Measurements from ENCODE around the gene PDPK1. TPM values are rescaled to one million over a fixed set of nuclear protein-coding genes. Genes with fewer than 3 reads are reported as not detected.
"Not testable (repeated sequence)": the region's sequence is repeated elsewhere in the genome, so short reads cannot be mapped to it uniquely, and the experiment has no call there.

Gene PDPK1
- total RNA-seq, 1 experiment from 2014 or later, result 57.4 TPM

- CTCF ChIA-PET; BruUV-seq (replicated peaks): not testable (repeated sequence)
Observed at GRCh38 chr16:2560131-2560797, 22.4 kb downstream of the PDPK1 start.

GRCh38 chr16:2560798-2561133, 22.9 kb downstream of the PDPK1 start:
- TF ChIP-seq, protein P1, sequence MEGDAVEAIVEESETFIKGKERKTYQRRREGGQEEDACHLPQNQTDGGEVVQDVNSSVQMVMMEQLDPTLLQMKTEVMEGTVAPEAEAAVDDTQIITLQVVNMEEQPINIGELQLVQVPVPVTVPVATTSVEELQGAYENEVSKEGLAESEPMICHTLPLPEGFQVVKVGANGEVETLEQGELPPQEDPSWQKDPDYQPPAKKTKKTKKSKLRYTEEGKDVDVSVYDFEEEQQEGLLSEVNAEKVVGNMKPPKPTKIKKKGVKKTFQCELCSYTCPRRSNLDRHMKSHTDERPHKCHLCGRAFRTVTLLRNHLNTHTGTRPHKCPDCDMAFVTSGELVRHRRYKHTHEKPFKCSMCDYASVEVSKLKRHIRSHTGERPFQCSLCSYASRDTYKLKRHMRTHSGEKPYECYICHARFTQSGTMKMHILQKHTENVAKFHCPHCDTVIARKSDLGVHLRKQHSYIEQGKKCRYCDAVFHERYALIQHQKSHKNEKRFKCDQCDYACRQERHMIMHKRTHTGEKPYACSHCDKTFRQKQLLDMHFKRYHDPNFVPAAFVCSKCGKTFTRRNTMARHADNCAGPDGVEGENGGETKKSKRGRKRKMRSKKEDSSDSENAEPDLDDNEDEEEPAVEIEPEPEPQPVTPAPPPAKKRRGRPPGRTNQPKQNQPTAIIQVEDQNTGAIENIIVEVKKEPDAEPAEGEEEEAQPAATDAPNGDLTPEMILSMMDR (IDR thresholded peaks at IDR 0.05; ENCODE audit: unreplicated experiment), result peak; percentile 63
- BruUV-seq (replicated peaks); H3K36me3 Mint-ChIP-seq (ENCODE audit: insufficient read depth, unreplicated experiment); H3K27ac Mint-ChIP-seq (ENCODE audit: unreplicated experiment); H3K4me3 Mint-ChIP-seq (ENCODE audit: low read depth, unreplicated experiment); CTCF ChIA-PET; H3K4me1 Mint-ChIP-seq (ENCODE audit: low read depth, unreplicated experiment); intact Hi-C loops (cut with micrococcal nuclease; ENCODE audit: unreplicated experiment); H3K27me3 Mint-ChIP-seq (ENCODE audit: unreplicated experiment); H3K9me3 Mint-ChIP-seq (ENCODE audit: low read depth, unreplicated experiment): not testable (repeated sequence)
- DNase-seq, result peak; percentile 83

More at GRCh38 chr16:2560131-2560797, 22.4 kb downstream of the PDPK1 start:
- H3K9me3 Mint-ChIP-seq (ENCODE audit: low read depth, unreplicated experiment); H3K4me3 Mint-ChIP-seq (ENCODE audit: low read depth, unreplicated experiment); H3K4me1 Mint-ChIP-seq (ENCODE audit: low read depth, unreplicated experiment); intact Hi-C loops (cut with micrococcal nuclease; ENCODE audit: unreplicated experiment); H3K36me3 Mint-ChIP-seq (ENCODE audit: insufficient read depth, unreplicated experiment); DNase-seq; H3K27me3 Mint-ChIP-seq (ENCODE audit: unreplicated experiment); H3K27ac Mint-ChIP-seq (ENCODE audit: unreplicated experiment): not testable (repeated sequence)

DNA sequence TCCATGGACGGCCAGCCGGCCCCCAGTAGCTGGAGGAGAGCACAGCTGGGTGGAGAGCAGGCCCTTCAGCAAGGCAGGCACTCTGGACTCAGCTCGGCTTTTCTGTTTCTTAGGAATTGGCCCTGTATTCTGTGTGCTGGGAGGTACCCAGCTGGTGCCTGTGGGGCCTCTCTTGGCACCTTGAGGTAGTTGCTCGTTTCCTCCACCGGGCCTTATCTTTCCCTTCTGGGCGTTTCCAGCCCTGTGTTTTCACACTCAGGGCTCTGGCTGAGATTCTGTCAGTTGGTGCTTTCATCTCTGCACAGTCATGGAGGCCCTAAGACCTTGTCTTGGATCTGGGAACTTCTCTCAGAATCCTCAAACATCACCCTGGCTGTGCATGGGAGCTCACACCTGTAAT, 29.7 kb downstream of the PDPK1 start:
- DNase-seq; H3K4me1 Mint-ChIP-seq (ENCODE audit: low read depth, unreplicated experiment); intact Hi-C loops (cut with micrococcal nuclease; ENCODE audit: unreplicated experiment); H3K36me3 Mint-ChIP-seq (ENCODE audit: insufficient read depth, unreplicated experiment); BruUV-seq (replicated peaks); H3K27ac Mint-ChIP-seq (ENCODE audit: unreplicated experiment); H3K4me3 Mint-ChIP-seq (ENCODE audit: low read depth, unreplicated experiment); CTCF ChIA-PET; H3K9me3 Mint-ChIP-seq (ENCODE audit: low read depth, unreplicated experiment); H3K27me3 Mint-ChIP-seq (ENCODE audit: unreplicated experiment): not testable (repeated sequence)

GRCh38 chr16:2568573-2568972, 30.8 kb downstream of the PDPK1 start:
- not testable (repeated sequence) for H3K27me3 Mint-ChIP-seq (ENCODE audit: unreplicated experiment)

DNA sequence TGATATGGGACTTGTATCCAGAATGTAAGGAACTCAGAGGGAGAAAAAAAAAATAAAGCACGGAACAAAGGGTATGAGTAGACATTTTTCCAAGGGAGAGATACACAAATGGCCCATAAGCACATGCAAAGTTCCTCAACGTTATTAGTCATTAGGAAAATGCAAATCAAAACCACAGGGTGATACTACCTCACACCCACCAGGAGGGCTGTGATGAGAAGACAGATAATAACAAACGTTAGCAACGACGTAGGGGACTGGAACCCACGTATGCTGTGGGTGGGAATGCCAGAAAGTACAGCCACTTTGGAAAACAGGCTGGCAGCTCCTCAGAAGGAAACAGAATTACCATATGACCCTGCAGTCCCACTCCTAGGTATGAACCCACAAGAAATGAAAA, 34.9 kb downstream of the PDPK1 start:
- intact Hi-C loops (cut with micrococcal nuclease; ENCODE audit: unreplicated experiment); H3K9me3 Mint-ChIP-seq (ENCODE audit: low read depth, unreplicated experiment); DNase-seq; CTCF ChIA-PET; H3K36me3 Mint-ChIP-seq (ENCODE audit: insufficient read depth, unreplicated experiment); BruUV-seq (replicated peaks); H3K27ac Mint-ChIP-seq (ENCODE audit: unreplicated experiment); H3K27me3 Mint-ChIP-seq (ENCODE audit: unreplicated experiment); H3K4me3 Mint-ChIP-seq (ENCODE audit: low read depth, unreplicated experiment); H3K4me1 Mint-ChIP-seq (ENCODE audit: low read depth, unreplicated experiment): not testable (repeated sequence)

More at GRCh38 chr16:2568573-2568972, 30.8 kb downstream of the PDPK1 start:
- H3K36me3 Mint-ChIP-seq (ENCODE audit: insufficient read depth, unreplicated experiment); H3K4me3 Mint-ChIP-seq (ENCODE audit: low read depth, unreplicated experiment); H3K9me3 Mint-ChIP-seq (ENCODE audit: low read depth, unreplicated experiment); CTCF ChIA-PET; DNase-seq; H3K4me1 Mint-ChIP-seq (ENCODE audit: low read depth, unreplicated experiment); H3K27ac Mint-ChIP-seq (ENCODE audit: unreplicated experiment); intact Hi-C loops (cut with micrococcal nuclease; ENCODE audit: unreplicated experiment); BruUV-seq (replicated peaks): not testable (repeated sequence)

DNA sequence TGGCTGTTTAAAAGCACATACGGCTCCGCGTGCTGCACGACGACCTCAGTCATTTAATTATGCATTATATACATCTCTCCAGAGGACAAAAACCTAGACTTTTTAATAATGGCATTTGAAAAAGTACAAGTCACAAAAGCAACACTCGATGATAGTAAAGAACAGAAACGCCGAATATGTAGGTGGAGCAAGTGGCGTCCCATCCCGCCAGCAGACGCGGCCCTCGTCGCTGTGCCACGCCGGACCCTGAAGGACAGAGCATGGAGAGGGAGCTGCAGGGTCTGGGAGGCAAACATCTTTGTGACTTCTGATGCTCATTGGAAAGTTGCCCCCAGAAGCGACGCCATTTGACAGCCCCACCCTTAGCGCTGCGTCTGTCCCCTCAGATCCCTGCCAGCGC, 38.0 kb downstream of the PDPK1 start:
- H3K4me1 Mint-ChIP-seq (ENCODE audit: low read depth, unreplicated experiment); DNase-seq; H3K36me3 Mint-ChIP-seq (ENCODE audit: insufficient read depth, unreplicated experiment); H3K27ac Mint-ChIP-seq (ENCODE audit: unreplicated experiment); BruUV-seq (replicated peaks); H3K27me3 Mint-ChIP-seq (ENCODE audit: unreplicated experiment); H3K9me3 Mint-ChIP-seq (ENCODE audit: low read depth, unreplicated experiment); intact Hi-C loops (cut with micrococcal nuclease; ENCODE audit: unreplicated experiment); CTCF ChIA-PET; H3K4me3 Mint-ChIP-seq (ENCODE audit: low read depth, unreplicated experiment): not testable (repeated sequence)

DNA sequence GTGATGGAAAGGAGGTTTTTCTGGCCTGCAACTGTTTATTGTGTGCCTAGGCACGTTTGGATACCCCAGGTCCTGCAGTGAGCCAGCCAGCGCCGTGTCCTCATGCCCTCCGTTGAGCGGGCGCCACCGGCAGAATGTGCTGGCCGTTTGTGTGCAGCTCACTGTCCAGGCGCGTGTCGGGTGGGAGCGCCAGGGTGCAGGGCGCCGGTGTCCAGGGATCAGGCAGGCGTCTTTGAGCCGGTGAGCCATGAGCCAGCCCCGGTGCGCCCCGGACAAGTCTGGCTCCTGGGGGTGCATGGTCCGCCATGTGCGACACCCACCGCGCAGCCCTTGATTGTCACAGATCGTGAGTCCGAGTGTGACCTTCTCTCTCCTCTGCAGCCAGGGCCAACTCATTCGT, 39.2 kb downstream of the PDPK1 start:
- BruUV-seq (replicated peaks); DNase-seq; H3K9me3 Mint-ChIP-seq (ENCODE audit: low read depth, unreplicated experiment); H3K27me3 Mint-ChIP-seq (ENCODE audit: unreplicated experiment); H3K36me3 Mint-ChIP-seq (ENCODE audit: insufficient read depth, unreplicated experiment); H3K27ac Mint-ChIP-seq (ENCODE audit: unreplicated experiment); H3K4me1 Mint-ChIP-seq (ENCODE audit: low read depth, unreplicated experiment); intact Hi-C loops (cut with micrococcal nuclease; ENCODE audit: unreplicated experiment); CTCF ChIA-PET; H3K4me3 Mint-ChIP-seq (ENCODE audit: low read depth, unreplicated experiment): not testable (repeated sequence)

DNA sequence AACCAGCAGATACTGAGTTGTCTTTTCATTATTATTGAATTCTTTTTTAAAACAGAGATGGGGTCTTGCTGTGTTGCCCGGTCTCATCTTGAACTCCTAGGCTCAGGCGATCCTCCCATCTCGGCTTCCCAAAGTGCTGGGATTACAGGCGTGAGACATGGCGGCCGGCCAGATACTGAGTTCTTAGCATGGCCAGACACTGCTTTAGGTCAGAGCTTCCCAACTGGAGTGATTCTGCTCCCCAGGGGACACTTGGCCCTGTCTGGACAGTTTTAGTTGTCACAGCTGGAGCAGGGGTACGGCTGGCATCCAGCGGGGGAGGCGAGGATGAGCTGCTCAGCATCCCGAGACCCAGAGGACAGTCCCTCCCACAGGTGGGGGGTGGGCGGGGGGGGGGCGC, 41.1 kb downstream of the PDPK1 start:
- intact Hi-C loops (cut with micrococcal nuclease; ENCODE audit: unreplicated experiment); CTCF ChIA-PET; H3K4me1 Mint-ChIP-seq (ENCODE audit: low read depth, unreplicated experiment); H3K27me3 Mint-ChIP-seq (ENCODE audit: unreplicated experiment); DNase-seq; H3K36me3 Mint-ChIP-seq (ENCODE audit: insufficient read depth, unreplicated experiment); H3K4me3 Mint-ChIP-seq (ENCODE audit: low read depth, unreplicated experiment); H3K9me3 Mint-ChIP-seq (ENCODE audit: low read depth, unreplicated experiment); BruUV-seq (replicated peaks); H3K27ac Mint-ChIP-seq (ENCODE audit: unreplicated experiment): not testable (repeated sequence)

- H3K36me3 Mint-ChIP-seq (ENCODE audit: insufficient read depth, unreplicated experiment); H3K4me3 Mint-ChIP-seq (ENCODE audit: low read depth, unreplicated experiment); intact Hi-C loops (cut with micrococcal nuclease; ENCODE audit: unreplicated experiment); H3K27ac Mint-ChIP-seq (ENCODE audit: unreplicated experiment); H3K27me3 Mint-ChIP-seq (ENCODE audit: unreplicated experiment); BruUV-seq (replicated peaks); H3K9me3 Mint-ChIP-seq (ENCODE audit: low read depth, unreplicated experiment); DNase-seq; H3K4me1 Mint-ChIP-seq (ENCODE audit: low read depth, unreplicated experiment); CTCF ChIA-PET: not testable (repeated sequence)
Observed at GRCh38 chr16:2580143-2580542, 42.3 kb downstream of the PDPK1 start.

GRCh38 chr16:2580818-2581217, 43.0 kb downstream of the PDPK1 start:
- H3K4me3 Mint-ChIP-seq (ENCODE audit: low read depth, unreplicated experiment); intact Hi-C loops (cut with micrococcal nuclease; ENCODE audit: unreplicated experiment); H3K27ac Mint-ChIP-seq (ENCODE audit: unreplicated experiment); H3K27me3 Mint-ChIP-seq (ENCODE audit: unreplicated experiment); H3K36me3 Mint-ChIP-seq (ENCODE audit: insufficient read depth, unreplicated experiment); DNase-seq; CTCF ChIA-PET; BruUV-seq (replicated peaks); H3K4me1 Mint-ChIP-seq (ENCODE audit: low read depth, unreplicated experiment); H3K9me3 Mint-ChIP-seq (ENCODE audit: low read depth, unreplicated experiment): not testable (repeated sequence)
